ENCODE results near the gene TEX12. TPM values are rescaled to one million over a fixed set of nuclear protein-coding genes. Genes with fewer than 3 reads are reported as not detected.

Gene TEX12
- polyA plus RNA-seq: 1 to 10 TPM in 1 of 4 donors, under 1 TPM in 1, not detected in 2; 0.13 to 1.6 TPM
- long read RNA-seq, donor 1: 0 reads
- long read RNA-seq, donor 2: 0 reads
- long read RNA-seq, donor 3: 0 reads
- long read RNA-seq, donor 4: 0 reads
- long read RNA-seq, donor 5: 0 reads
- long read RNA-seq, donor 6: 0 reads
- long read RNA-seq, donor 7: 0 reads
- long read RNA-seq, donor 8: 0 reads
- long read RNA-seq, donor 9: 0 reads
- long read RNA-seq, donor 10: 0 reads

- peak within 1 kb of the TSS; percentile 45 to 84 (median 83) for H3K27ac ChIP-seq (ENCODE audit: low read depth in 1 of 3, low read length in 2 of 3)
- no peak for FAIRE-seq
Measured at GRCh38 chr11:112167145-112167544, at the start of gene TEX12. TSS of gene TEX12 (plus strand) at chr11:112167372. CDS start at chr11:112169269, 1,897 bp downstream.

GRCh38 chr11:112118176-112118575 is 49.0 kb upstream of the TEX12 start:
- Histone ChIP-seq H3K4me1 (ENCODE audit: control insufficient read depth in 3 of 3, insufficient read depth in 2 of 3, low read depth in 1 of 3, low read length in 2 of 3) (no peaks in the 10 kb centered on the region), H3K4me3 (ENCODE audit: low read depth in 1 of 3, low read length in 3 of 3) (no peak overlapping the region), H3K27ac (ENCODE audit: low read depth in 1 of 3, low read length in 2 of 3) (no peak overlapping the region), H3K27me3 (ENCODE audit: control insufficient read depth in 3 of 3, insufficient read depth in 3 of 3, low read length in 3 of 3) (no peaks in the 10 kb centered on the region), H3K36me3 (ENCODE audit: control insufficient read depth in 3 of 3, insufficient read depth in 2 of 3, low read depth in 1 of 3, low read length in 3 of 3) (peaks cover 0 to 2% (median 0%) of the 10 kb centered on the region in 3 donors), H3K9me3 (ENCODE audit: control insufficient read depth in 2 of 2, insufficient read depth in 1 of 2, low read depth in 1 of 2, low read length in 1 of 2) (no peaks in the 10 kb centered on the region)
- no peak for DNase-seq
- 76 to 85% (median 77%) methylated on average over 2 of the region's 2 CpGs for WGBS, 3 donors
- FAIRE-seq: no peak

More at GRCh38 chr11:112167145-112167544, at the start of gene TEX12:
- no peak for DNase-seq
- H3K36me3 ChIP-seq (ENCODE audit: control insufficient read depth in 3 of 3, insufficient read depth in 2 of 3, low read depth in 1 of 3, low read length in 3 of 3): no peaks in the 10 kb centered on the region
- no peaks in the 10 kb centered on the region for H3K27me3 ChIP-seq (ENCODE audit: control insufficient read depth in 3 of 3, insufficient read depth in 3 of 3, low read length in 3 of 3)
- H3K4me3 ChIP-seq (ENCODE audit: low read depth in 1 of 3, low read length in 3 of 3): no peak within 1 kb of the TSS
- H3K4me1 ChIP-seq (ENCODE audit: control insufficient read depth in 3 of 3, insufficient read depth in 2 of 3, low read depth in 1 of 3, low read length in 2 of 3): peaks cover 2 to 10% (median 4%) of the 10 kb centered on the region in 3 donors
- H3K9me3 ChIP-seq (ENCODE audit: control insufficient read depth in 2 of 2, insufficient read depth in 1 of 2, low read depth in 1 of 2, low read length in 1 of 2): no peaks in the 10 kb centered on the region
- 86 to 87% (median 87%) methylated on average over 24 to 25 of the region's 25 CpGs for WGBS, 3 donors

GRCh38 chr11:112121981-112122615 is 45.1 kb upstream of the TEX12 start:
- WGBS, 3 donors: 92 to 96% (median 94%) methylated on average over 5 of the region's 5 CpGs
- FAIRE-seq: no peak

GRCh38 chr11:112123129-112123528 is 44.0 kb upstream of the TEX12 start:
- Histone ChIP-seq H3K36me3 (ENCODE audit: control insufficient read depth in 3 of 3, insufficient read depth in 2 of 3, low read depth in 1 of 3, low read length in 3 of 3) (peaks cover 0 to 2% (median 0%) of the 10 kb centered on the region in 3 donors), H3K27ac (ENCODE audit: low read depth in 1 of 3, low read length in 2 of 3) (no peak overlapping the region), H3K9me3 (ENCODE audit: control insufficient read depth in 2 of 2, insufficient read depth in 1 of 2, low read depth in 1 of 2, low read length in 1 of 2) (no peaks in the 10 kb centered on the region), H3K27me3 (ENCODE audit: control insufficient read depth in 3 of 3, insufficient read depth in 3 of 3, low read length in 3 of 3) (no peaks in the 10 kb centered on the region), H3K4me1 (ENCODE audit: control insufficient read depth in 3 of 3, insufficient read depth in 2 of 3, low read depth in 1 of 3, low read length in 2 of 3) (no peaks in the 10 kb centered on the region), H3K4me3 (ENCODE audit: low read depth in 1 of 3, low read length in 3 of 3) (no peak overlapping the region)
- 67 to 86% (median 73%) methylated on average over 4 of the region's 4 CpGs for WGBS, 3 donors
- FAIRE-seq (no peak), DNase-seq (no peak)

More at GRCh38 chr11:112121981-112122615, 45.1 kb upstream of the TEX12 start:
- H3K9me3 ChIP-seq (ENCODE audit: control insufficient read depth in 2 of 2, insufficient read depth in 1 of 2, low read depth in 1 of 2, low read length in 1 of 2): no peaks in the 10 kb centered on the region
- no peaks in the 10 kb centered on the region for H3K4me1 ChIP-seq (ENCODE audit: control insufficient read depth in 3 of 3, insufficient read depth in 2 of 3, low read depth in 1 of 3, low read length in 2 of 3)
- no peak overlapping the region for H3K4me3 ChIP-seq (ENCODE audit: low read depth in 1 of 3, low read length in 3 of 3)
- H3K27me3 ChIP-seq (ENCODE audit: control insufficient read depth in 3 of 3, insufficient read depth in 3 of 3, low read length in 3 of 3): no peaks in the 10 kb centered on the region
- no peak for DNase-seq
- H3K36me3 ChIP-seq (ENCODE audit: control insufficient read depth in 3 of 3, insufficient read depth in 2 of 3, low read depth in 1 of 3, low read length in 3 of 3): peaks cover 0 to 2% (median 0%) of the 10 kb centered on the region in 3 donors
- H3K27ac ChIP-seq (ENCODE audit: low read depth in 1 of 3, low read length in 2 of 3): no peak overlapping the region

GRCh38 chr11:112127056-112127455 is 40.1 kb upstream of the TEX12 start:
- Histone ChIP-seq H3K4me3 (ENCODE audit: low read depth in 1 of 3, low read length in 3 of 3) (no peak overlapping the region), H3K9me3 (ENCODE audit: control insufficient read depth in 2 of 2, insufficient read depth in 1 of 2, low read depth in 1 of 2, low read length in 1 of 2) (no peaks in the 10 kb centered on the region), H3K27me3 (ENCODE audit: control insufficient read depth in 3 of 3, insufficient read depth in 3 of 3, low read length in 3 of 3) (no peaks in the 10 kb centered on the region), H3K36me3 (ENCODE audit: control insufficient read depth in 3 of 3, insufficient read depth in 2 of 3, low read depth in 1 of 3, low read length in 3 of 3) (no peaks in the 10 kb centered on the region), H3K4me1 (ENCODE audit: control insufficient read depth in 3 of 3, insufficient read depth in 2 of 3, low read depth in 1 of 3, low read length in 2 of 3) (peaks cover 3 to 12% (median 6%) of the 10 kb centered on the region in 3 donors), H3K27ac (ENCODE audit: low read depth in 1 of 3, low read length in 2 of 3) (no peak overlapping the region)
- FAIRE-seq (no peak), DNase-seq (no peak)
- 95 to 100% (median 95%) methylated on average over 2 of the region's 2 CpGs for WGBS, 3 donors

GRCh38 chr11:112128483-112129121 is 38.6 kb upstream of the TEX12 start:
- 12 to 44% (median 34%) methylated on average over 3 of the region's 3 CpGs for WGBS, 3 donors
- H3K9me3 ChIP-seq (ENCODE audit: control insufficient read depth in 2 of 2, insufficient read depth in 1 of 2, low read depth in 1 of 2, low read length in 1 of 2): no peaks in the 10 kb centered on the region
- H3K27me3 ChIP-seq (ENCODE audit: control insufficient read depth in 3 of 3, insufficient read depth in 3 of 3, low read length in 3 of 3): no peaks in the 10 kb centered on the region
- no peaks in the 10 kb centered on the region for H3K36me3 ChIP-seq (ENCODE audit: control insufficient read depth in 3 of 3, insufficient read depth in 2 of 3, low read depth in 1 of 3, low read length in 3 of 3)
- peak; percentile 58 to 82 for DNase-seq
- peak overlapping the region; percentile 8 to 85 (median 47) for H3K27ac ChIP-seq (ENCODE audit: low read depth in 1 of 3, low read length in 2 of 3)
- FAIRE-seq: no peak
- no peak overlapping the region for H3K4me3 ChIP-seq (ENCODE audit: low read depth in 1 of 3, low read length in 3 of 3)
- H3K4me1 ChIP-seq (ENCODE audit: control insufficient read depth in 3 of 3, insufficient read depth in 2 of 3, low read depth in 1 of 3, low read length in 2 of 3): peaks cover 9 to 16% (median 9%) of the 10 kb centered on the region in 3 donors

GRCh38 chr11:112129656-112130055 is 37.5 kb upstream of the TEX12 start:
- 76 to 81% (median 80%) methylated on average over 5 of the region's 5 CpGs for WGBS, 3 donors
- Histone ChIP-seq H3K4me3 (ENCODE audit: low read depth in 1 of 3, low read length in 3 of 3) (no peak overlapping the region), H3K27me3 (ENCODE audit: control insufficient read depth in 3 of 3, insufficient read depth in 3 of 3, low read length in 3 of 3) (no peaks in the 10 kb centered on the region), H3K36me3 (ENCODE audit: control insufficient read depth in 3 of 3, insufficient read depth in 2 of 3, low read depth in 1 of 3, low read length in 3 of 3) (no peaks in the 10 kb centered on the region), H3K27ac (ENCODE audit: low read depth in 1 of 3, low read length in 2 of 3) (peak overlapping the region in 1 of 3 donors; percentile 12), H3K9me3 (ENCODE audit: control insufficient read depth in 2 of 2, insufficient read depth in 1 of 2, low read depth in 1 of 2, low read length in 1 of 2) (no peaks in the 10 kb centered on the region), H3K4me1 (ENCODE audit: control insufficient read depth in 3 of 3, insufficient read depth in 2 of 3, low read depth in 1 of 3, low read length in 2 of 3) (peaks cover 9 to 16% (median 9%) of the 10 kb centered on the region in 3 donors)
- no peak for FAIRE-seq
- DNase-seq: no peak

GRCh38 chr11:112132737-112133136 is 34.4 kb upstream of the TEX12 start:
- DNase-seq (peak in 1 of 2 donors; percentile 9), FAIRE-seq (no peak)
- Histone ChIP-seq H3K9me3 (ENCODE audit: control insufficient read depth in 2 of 2, insufficient read depth in 1 of 2, low read depth in 1 of 2, low read length in 1 of 2) (no peaks in the 10 kb centered on the region), H3K4me1 (ENCODE audit: control insufficient read depth in 3 of 3, insufficient read depth in 2 of 3, low read depth in 1 of 3, low read length in 2 of 3) (peaks cover 9 to 16% (median 9%) of the 10 kb centered on the region in 3 donors), H3K27me3 (ENCODE audit: control insufficient read depth in 3 of 3, insufficient read depth in 3 of 3, low read length in 3 of 3) (no peaks in the 10 kb centered on the region), H3K4me3 (ENCODE audit: low read depth in 1 of 3, low read length in 3 of 3) (no peak overlapping the region), H3K27ac (ENCODE audit: low read depth in 1 of 3, low read length in 2 of 3) (peak overlapping the region in 2 of 3 donors; percentile 18 to 55), H3K36me3 (ENCODE audit: control insufficient read depth in 3 of 3, insufficient read depth in 2 of 3, low read depth in 1 of 3, low read length in 3 of 3) (no peaks in the 10 kb centered on the region)
- WGBS, 3 donors: 37 to 65% (median 55%) methylated on average over 2 of the region's 2 CpGs
